Measurements from ENCODE around the gene CDC42EP1. TPM values are rescaled to one million over a fixed set of nuclear protein-coding genes. Genes with fewer than 3 reads are reported as not detected.

Gene CDC42EP1
- polyA plus RNA-seq, 4 donors: 19.7 to 81.5 (median 35.3) TPM

GRCh38 chr22:37571258-37571991 is 11.1 kb downstream of the CDC42EP1 start:
- Histone ChIP-seq H3K36me3 (ENCODE audit: control insufficient read depth in 3 of 3, insufficient read depth in 2 of 3, low read depth in 1 of 3, low read length in 3 of 3) (peaks cover 0 to 89% (median 0%) of the 10 kb centered on the region in 3 donors), H3K4me3 (ENCODE audit: low read depth in 1 of 3, low read length in 3 of 3) (no peak overlapping the region), H3K27me3 (ENCODE audit: control insufficient read depth in 3 of 3, insufficient read depth in 3 of 3, low read length in 3 of 3) (no peaks in the 10 kb centered on the region), H3K4me1 (ENCODE audit: control insufficient read depth in 3 of 3, insufficient read depth in 2 of 3, low read depth in 1 of 3, low read length in 2 of 3) (peaks cover 0 to 73% (median 1%) of the 10 kb centered on the region in 3 donors), H3K9me3 (ENCODE audit: control insufficient read depth in 2 of 2, insufficient read depth in 1 of 2, low read depth in 1 of 2, low read length in 1 of 2) (no peaks in the 10 kb centered on the region), H3K27ac (ENCODE audit: low read depth in 1 of 3, low read length in 2 of 3) (peak overlapping the region in 2 of 3 donors; percentile 83 to 84)
- FAIRE-seq (no peak), DNase-seq (peak in 1 of 2 donors; percentile 30)
- 69 to 78% (median 74%) methylated on average over 15 to 16 of the region's 16 CpGs for WGBS, 3 donors

GRCh38 chr22:37571992-37572373 is 11.7 kb downstream of the CDC42EP1 start:
- no peak overlapping the region for H3K4me3 ChIP-seq (ENCODE audit: low read depth in 1 of 3, low read length in 3 of 3)
- peaks cover 0 to 74% (median 1%) of the 10 kb centered on the region in 3 donors for H3K4me1 ChIP-seq (ENCODE audit: control insufficient read depth in 3 of 3, insufficient read depth in 2 of 3, low read depth in 1 of 3, low read length in 2 of 3)
- H3K27me3 ChIP-seq (ENCODE audit: control insufficient read depth in 3 of 3, insufficient read depth in 3 of 3, low read length in 3 of 3): no peaks in the 10 kb centered on the region
- peak overlapping the region in 1 of 3 donors; percentile 20 for H3K27ac ChIP-seq (ENCODE audit: low read depth in 1 of 3, low read length in 2 of 3)
- H3K9me3 ChIP-seq (ENCODE audit: control insufficient read depth in 2 of 2, insufficient read depth in 1 of 2, low read depth in 1 of 2, low read length in 1 of 2): no peaks in the 10 kb centered on the region
- 93 to 96% (median 94%) methylated on average over 8 of the region's 8 CpGs for WGBS, 3 donors
- FAIRE-seq: no peak
- H3K36me3 ChIP-seq (ENCODE audit: control insufficient read depth in 3 of 3, insufficient read depth in 2 of 3, low read depth in 1 of 3, low read length in 3 of 3): peaks cover 0 to 87% (median 0%) of the 10 kb centered on the region in 3 donors
- no peak for DNase-seq

- Histone ChIP-seq H3K4me1 (ENCODE audit: control insufficient read depth in 3 of 3, insufficient read depth in 2 of 3, low read depth in 1 of 3, low read length in 2 of 3) (peaks cover 0 to 55% (median 2%) of the 10 kb centered on the region in 3 donors), H3K27me3 (ENCODE audit: control insufficient read depth in 3 of 3, insufficient read depth in 3 of 3, low read length in 3 of 3) (no peaks in the 10 kb centered on the region), H3K4me3 (ENCODE audit: low read depth in 1 of 3, low read length in 3 of 3) (no peak overlapping the region), H3K9me3 (ENCODE audit: control insufficient read depth in 2 of 2, insufficient read depth in 1 of 2, low read depth in 1 of 2, low read length in 1 of 2) (no peaks in the 10 kb centered on the region), H3K36me3 (ENCODE audit: control insufficient read depth in 3 of 3, insufficient read depth in 2 of 3, low read depth in 1 of 3, low read length in 3 of 3) (peaks cover 0 to 57% (median 0%) of the 10 kb centered on the region in 3 donors), H3K27ac (ENCODE audit: low read depth in 1 of 3, low read length in 2 of 3) (peak overlapping the region in 1 of 3 donors; percentile 44)
- 86 to 91% (median 89%) methylated on average over 10 of the region's 10 CpGs for WGBS, 3 donors
- DNase-seq: no peak
- no peak for FAIRE-seq
Observed at GRCh38 chr22:37575490-37576003, 15.3 kb downstream of the CDC42EP1 start.

GRCh38 chr22:37578002-37578401 is 17.7 kb downstream of the CDC42EP1 start:
- peak overlapping the region in 1 of 3 donors; percentile 52 for H3K4me3 ChIP-seq (ENCODE audit: low read depth in 1 of 3, low read length in 3 of 3)
- DNase-seq (no peak), FAIRE-seq (no peak)
- no peaks in the 10 kb centered on the region for H3K27me3 ChIP-seq (ENCODE audit: control insufficient read depth in 3 of 3, insufficient read depth in 3 of 3, low read length in 3 of 3)
- 74 to 87% (median 77%) methylated on average over 5 of the region's 5 CpGs for WGBS, 3 donors
- H3K9me3 ChIP-seq (ENCODE audit: control insufficient read depth in 2 of 2, insufficient read depth in 1 of 2, low read depth in 1 of 2, low read length in 1 of 2): no peaks in the 10 kb centered on the region
- H3K36me3 ChIP-seq (ENCODE audit: control insufficient read depth in 3 of 3, insufficient read depth in 2 of 3, low read depth in 1 of 3, low read length in 3 of 3): peaks cover 0 to 35% (median 0%) of the 10 kb centered on the region in 3 donors
- H3K4me1 ChIP-seq (ENCODE audit: control insufficient read depth in 3 of 3, insufficient read depth in 2 of 3, low read depth in 1 of 3, low read length in 2 of 3): peaks cover 0 to 63% (median 2%) of the 10 kb centered on the region in 3 donors
- peak overlapping the region in 1 of 3 donors; percentile 69 for H3K27ac ChIP-seq (ENCODE audit: low read depth in 1 of 3, low read length in 2 of 3)

- Histone ChIP-seq H3K27me3 (ENCODE audit: control insufficient read depth in 3 of 3, insufficient read depth in 3 of 3, low read length in 3 of 3) (no peaks in the 10 kb centered on the region), H3K27ac (ENCODE audit: low read depth in 1 of 3, low read length in 2 of 3) (peak overlapping the region; percentile 65 to 95 (median 80)), H3K9me3 (ENCODE audit: control insufficient read depth in 2 of 2, insufficient read depth in 1 of 2, low read depth in 1 of 2, low read length in 1 of 2) (no peaks in the 10 kb centered on the region), H3K36me3 (ENCODE audit: control insufficient read depth in 3 of 3, insufficient read depth in 2 of 3, low read depth in 1 of 3, low read length in 3 of 3) (peaks cover 0 to 9% (median 0%) of the 10 kb centered on the region in 3 donors), H3K4me3 (ENCODE audit: low read depth in 1 of 3, low read length in 3 of 3) (no peak overlapping the region), H3K4me1 (ENCODE audit: control insufficient read depth in 3 of 3, insufficient read depth in 2 of 3, low read depth in 1 of 3, low read length in 2 of 3) (peaks cover 0 to 53% (median 2%) of the 10 kb centered on the region in 3 donors)
- DNase-seq (peak; percentile 54 to 66), FAIRE-seq (no peak)
- WGBS, 3 donors: 10 to 22% (median 13%) methylated on average over 9 of the region's 9 CpGs
Observed at GRCh38 chr22:37581504-37581903, 21.2 kb downstream of the CDC42EP1 start.

- no peak for DNase-seq
- WGBS, 3 donors: 66 to 85% (median 78%) methylated on average over 4 of the region's 4 CpGs
- no peaks in the 10 kb centered on the region for H3K9me3 ChIP-seq (ENCODE audit: control insufficient read depth in 2 of 2, insufficient read depth in 1 of 2, low read depth in 1 of 2, low read length in 1 of 2)
- no peak for FAIRE-seq
- peak overlapping the region in 2 of 3 donors; percentile 70 to 95 for H3K27ac ChIP-seq (ENCODE audit: low read depth in 1 of 3, low read length in 2 of 3)
- peaks cover 0 to 51% (median 2%) of the 10 kb centered on the region in 3 donors for H3K4me1 ChIP-seq (ENCODE audit: control insufficient read depth in 3 of 3, insufficient read depth in 2 of 3, low read depth in 1 of 3, low read length in 2 of 3)
- H3K4me3 ChIP-seq (ENCODE audit: low read depth in 1 of 3, low read length in 3 of 3): no peak overlapping the region
- no peaks in the 10 kb centered on the region for H3K27me3 ChIP-seq (ENCODE audit: control insufficient read depth in 3 of 3, insufficient read depth in 3 of 3, low read length in 3 of 3)
- peaks cover 0 to 6% (median 0%) of the 10 kb centered on the region in 3 donors for H3K36me3 ChIP-seq (ENCODE audit: control insufficient read depth in 3 of 3, insufficient read depth in 2 of 3, low read depth in 1 of 3, low read length in 3 of 3)
Observed at GRCh38 chr22:37582526-37582925, 22.2 kb downstream of the CDC42EP1 start.

GRCh38 chr22:37588546-37589215 is 28.4 kb downstream of the CDC42EP1 start:
- Histone ChIP-seq H3K4me3 (ENCODE audit: low read depth in 1 of 3, low read length in 3 of 3) (no peak overlapping the region), H3K36me3 (ENCODE audit: control insufficient read depth in 3 of 3, insufficient read depth in 2 of 3, low read depth in 1 of 3, low read length in 3 of 3) (no peaks in the 10 kb centered on the region), H3K4me1 (ENCODE audit: control insufficient read depth in 3 of 3, insufficient read depth in 2 of 3, low read depth in 1 of 3, low read length in 2 of 3) (peaks cover 3 to 30% (median 6%) of the 10 kb centered on the region in 3 donors), H3K27ac (ENCODE audit: low read depth in 1 of 3, low read length in 2 of 3) (peak overlapping the region in 2 of 3 donors; percentile 58 to 59), H3K9me3 (ENCODE audit: control insufficient read depth in 2 of 2, insufficient read depth in 1 of 2, low read depth in 1 of 2, low read length in 1 of 2) (no peaks in the 10 kb centered on the region), H3K27me3 (ENCODE audit: control insufficient read depth in 3 of 3, insufficient read depth in 3 of 3, low read length in 3 of 3) (no peaks in the 10 kb centered on the region)
- DNase-seq: peak; percentile 56 to 58
- no peak for FAIRE-seq
- 32 to 51% (median 37%) methylated on average over 11 of the region's 11 CpGs for WGBS, 3 donors

- Histone ChIP-seq H3K36me3 (ENCODE audit: control insufficient read depth in 3 of 3, insufficient read depth in 2 of 3, low read depth in 1 of 3, low read length in 3 of 3) (no peaks in the 10 kb centered on the region), H3K27me3 (ENCODE audit: control insufficient read depth in 3 of 3, insufficient read depth in 3 of 3, low read length in 3 of 3) (no peaks in the 10 kb centered on the region), H3K9me3 (ENCODE audit: control insufficient read depth in 2 of 2, insufficient read depth in 1 of 2, low read depth in 1 of 2, low read length in 1 of 2) (no peaks in the 10 kb centered on the region), H3K27ac (ENCODE audit: low read depth in 1 of 3, low read length in 2 of 3) (peak overlapping the region; percentile 12 to 59 (median 24)), H3K4me1 (ENCODE audit: control insufficient read depth in 3 of 3, insufficient read depth in 2 of 3, low read depth in 1 of 3, low read length in 2 of 3) (peaks cover 3 to 23% (median 6%) of the 10 kb centered on the region in 3 donors), H3K4me3 (ENCODE audit: low read depth in 1 of 3, low read length in 3 of 3) (no peak overlapping the region)
- FAIRE-seq (no peak), DNase-seq (peak in 1 of 2 donors; percentile 80)
- 55 to 69% (median 57%) methylated on average over 5 of the region's 5 CpGs for WGBS, 3 donors
Observed at GRCh38 chr22:37589636-37590035, 29.4 kb downstream of the CDC42EP1 start.
